ENCODE measurements around the gene CSMD2.

The CSMD2 gene

DNA sequence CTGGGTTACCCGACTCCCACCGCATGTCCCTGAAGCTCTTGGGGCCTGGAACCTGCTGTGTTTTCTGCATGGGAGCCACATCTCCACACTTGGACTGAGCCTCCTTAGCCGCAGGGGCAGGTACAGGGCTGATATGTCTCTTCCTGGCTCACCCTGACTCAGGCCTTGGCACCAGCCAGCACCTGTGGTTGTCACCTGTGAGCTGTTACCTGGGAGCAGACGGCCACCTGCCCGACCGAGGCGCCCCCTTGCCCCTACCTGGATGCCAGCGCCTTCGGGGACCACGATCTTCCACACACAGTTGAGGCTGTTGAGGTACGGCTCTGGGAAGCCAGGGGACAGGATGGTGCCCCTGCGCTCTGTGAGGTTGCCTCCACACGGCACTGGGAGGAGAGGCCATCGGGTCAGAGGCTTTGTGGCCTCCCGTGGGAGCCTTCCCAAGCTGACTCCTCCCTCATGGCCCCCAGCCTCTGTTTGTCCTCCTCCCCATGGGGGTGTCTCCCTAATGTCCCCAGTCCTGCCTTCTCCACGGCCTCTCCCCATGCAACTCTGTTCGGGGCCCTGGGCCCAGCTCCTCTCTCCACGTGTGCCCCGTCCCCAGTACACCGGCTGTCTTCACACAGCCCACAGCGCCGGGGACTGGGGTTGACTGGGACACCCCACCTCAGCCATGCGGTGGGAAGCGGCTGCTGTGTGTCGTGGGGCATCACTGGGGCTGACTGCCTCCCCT is 540.6 kb downstream of the CSMD2 start:
- no peak overlapping the region for H2BK120ac ChIP-seq (ENCODE audit: low read depth, low read length)
- H3K4me1 ChIP-seq (ENCODE audit: control insufficient read depth, low read depth, low read length) = no peaks in the 10 kb centered on the region
- H4K5ac ChIP-seq (ENCODE audit: low read length) = no peak overlapping the region
- no peak overlapping the region for H2BK15ac ChIP-seq (replicated peaks; ENCODE audit: low read depth)
- H3K4ac ChIP-seq (ENCODE audit: low read depth, low read length) = no peak overlapping the region
- no peak overlapping the region for H3K56ac ChIP-seq (ENCODE audit: low read length)
- H3K27ac ChIP-seq (ENCODE audit: low read depth, low read length) = no peak overlapping the region
- H2AK5ac ChIP-seq (ENCODE audit: low read length) = no peak overlapping the region
- H4K8ac ChIP-seq (ENCODE audit: low read depth, low read length) = no peak overlapping the region
- H3K23ac ChIP-seq (ENCODE audit: low read length) = no peak overlapping the region
- no peaks in the 10 kb centered on the region for H3K79me1 ChIP-seq (ENCODE audit: low read length)
- WGBS (ENCODE audit: extremely low coverage, insufficient coverage, low lambda C conversion rate) = no CpG with 5 or more reads among the region's 25 CpGs
- H3K4me2 ChIP-seq (ENCODE audit: low read length) = no peak overlapping the region
- DNase-seq = no peak
- no peak overlapping the region for H2BK5ac ChIP-seq (ENCODE audit: low read length)
- no peak overlapping the region for H3K18ac ChIP-seq (ENCODE audit: low read length)
- no peak overlapping the region for H3K4me3 ChIP-seq (ENCODE audit: low read length)
- no peaks in the 10 kb centered on the region for H3K27me3 ChIP-seq (ENCODE audit: insufficient read depth, low read length, poor library complexity)
- H3K36me3 ChIP-seq (ENCODE audit: control insufficient read depth, insufficient read depth, low read length) = no peaks in the 10 kb centered on the region
- no peak overlapping the region for H3K9ac ChIP-seq (ENCODE audit: low read length)
- H3K79me2 ChIP-seq (ENCODE audit: control insufficient read depth, insufficient read depth, low read length) = no peaks in the 10 kb centered on the region

DNA sequence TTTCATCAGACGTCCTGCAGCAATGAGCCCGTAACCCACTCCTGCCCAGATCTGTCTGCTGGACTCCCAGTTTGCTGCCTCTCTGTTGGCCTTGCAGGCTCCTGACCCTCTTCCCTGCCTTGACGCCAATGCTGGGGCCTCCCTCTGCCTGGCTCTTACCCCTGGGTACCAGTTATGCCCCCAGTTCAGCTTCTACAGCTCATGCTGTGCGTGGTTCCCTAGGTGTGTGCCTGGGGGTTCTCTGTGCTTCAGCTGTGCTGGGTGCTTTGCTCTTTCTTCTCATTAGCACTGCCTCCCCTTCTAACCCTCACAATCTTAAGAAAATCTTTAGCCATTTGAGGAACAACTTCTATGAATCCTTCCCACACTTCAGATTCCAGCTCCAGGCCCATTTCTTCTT is 541.2 kb downstream of the CSMD2 start:
- Histone ChIP-seq H3K4ac (ENCODE audit: low read depth, low read length) (no peak overlapping the region), H3K4me1 (ENCODE audit: control insufficient read depth, low read depth, low read length) (no peaks in the 10 kb centered on the region), H2AK5ac (ENCODE audit: low read length) (no peak overlapping the region), H3K79me1 (ENCODE audit: low read length) (no peaks in the 10 kb centered on the region), H2BK120ac (ENCODE audit: low read depth, low read length) (no peak overlapping the region), H3K27me3 (ENCODE audit: insufficient read depth, low read length, poor library complexity) (no peaks in the 10 kb centered on the region), H3K4me3 (ENCODE audit: low read length) (no peak overlapping the region), H4K8ac (ENCODE audit: low read depth, low read length) (no peak overlapping the region), H2BK5ac (ENCODE audit: low read length) (no peak overlapping the region), H3K9ac (ENCODE audit: low read length) (no peak overlapping the region), H4K5ac (ENCODE audit: low read length) (no peak overlapping the region), H3K79me2 (ENCODE audit: control insufficient read depth, insufficient read depth, low read length) (no peaks in the 10 kb centered on the region), H3K36me3 (ENCODE audit: control insufficient read depth, insufficient read depth, low read length) (no peaks in the 10 kb centered on the region), H3K27ac (ENCODE audit: low read depth, low read length) (no peak overlapping the region), H3K23ac (ENCODE audit: low read length) (no peak overlapping the region), H3K4me2 (ENCODE audit: low read length) (no peak overlapping the region), H3K18ac (ENCODE audit: low read length) (no peak overlapping the region), H2BK15ac (replicated peaks; ENCODE audit: low read depth) (no peak overlapping the region), H3K56ac (ENCODE audit: low read length) (no peak overlapping the region)
- DNase-seq = no peak
- no CpG with 5 or more reads among the region's 4 CpGs for WGBS (ENCODE audit: extremely low coverage, insufficient coverage, low lambda C conversion rate)

DNA sequence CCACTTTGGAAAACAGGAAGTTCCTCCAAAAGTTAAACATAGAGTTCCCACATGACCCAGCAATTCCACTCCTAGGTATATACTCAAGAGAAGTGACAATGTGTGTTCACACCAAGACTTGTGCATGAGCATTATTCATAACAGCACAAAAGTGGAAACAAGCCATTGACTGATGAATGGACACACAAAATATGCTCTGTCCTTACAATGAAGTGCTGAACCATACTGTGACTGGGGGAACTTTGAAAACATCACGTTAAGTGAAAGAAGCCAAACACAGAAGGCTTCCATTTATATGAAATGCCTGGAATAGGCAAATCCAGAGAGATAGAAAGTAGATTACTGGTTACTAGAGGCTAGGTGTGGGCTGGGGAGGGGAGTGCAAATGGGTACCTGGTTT is 542.3 kb downstream of the CSMD2 start:
- Histone ChIP-seq H3K4ac (ENCODE audit: low read depth, low read length) (no peak overlapping the region), H3K23ac (ENCODE audit: low read length) (no peak overlapping the region), H2BK5ac (ENCODE audit: low read length) (no peak overlapping the region), H2AK5ac (ENCODE audit: low read length) (no peak overlapping the region), H3K4me1 (ENCODE audit: control insufficient read depth, low read depth, low read length) (no peaks in the 10 kb centered on the region), H3K4me2 (ENCODE audit: low read length) (no peak overlapping the region), H3K18ac (ENCODE audit: low read length) (no peak overlapping the region), H3K9ac (ENCODE audit: low read length) (no peak overlapping the region), H3K36me3 (ENCODE audit: control insufficient read depth, insufficient read depth, low read length) (no peaks in the 10 kb centered on the region), H3K4me3 (ENCODE audit: low read length) (no peak overlapping the region), H3K56ac (ENCODE audit: low read length) (no peak overlapping the region), H4K8ac (ENCODE audit: low read depth, low read length) (no peak overlapping the region), H3K79me2 (ENCODE audit: control insufficient read depth, insufficient read depth, low read length) (no peaks in the 10 kb centered on the region), H4K5ac (ENCODE audit: low read length) (no peak overlapping the region), H3K27ac (ENCODE audit: low read depth, low read length) (no peak overlapping the region), H3K79me1 (ENCODE audit: low read length) (no peaks in the 10 kb centered on the region), H2BK15ac (replicated peaks; ENCODE audit: low read depth) (no peak overlapping the region), H3K27me3 (ENCODE audit: insufficient read depth, low read length, poor library complexity) (no peaks in the 10 kb centered on the region), H2BK120ac (ENCODE audit: low read depth, low read length) (no peak overlapping the region)
- no peak for DNase-seq
- no CpG with 5 or more reads among the region's 1 CpG for WGBS (ENCODE audit: extremely low coverage, insufficient coverage, low lambda C conversion rate)

DNA sequence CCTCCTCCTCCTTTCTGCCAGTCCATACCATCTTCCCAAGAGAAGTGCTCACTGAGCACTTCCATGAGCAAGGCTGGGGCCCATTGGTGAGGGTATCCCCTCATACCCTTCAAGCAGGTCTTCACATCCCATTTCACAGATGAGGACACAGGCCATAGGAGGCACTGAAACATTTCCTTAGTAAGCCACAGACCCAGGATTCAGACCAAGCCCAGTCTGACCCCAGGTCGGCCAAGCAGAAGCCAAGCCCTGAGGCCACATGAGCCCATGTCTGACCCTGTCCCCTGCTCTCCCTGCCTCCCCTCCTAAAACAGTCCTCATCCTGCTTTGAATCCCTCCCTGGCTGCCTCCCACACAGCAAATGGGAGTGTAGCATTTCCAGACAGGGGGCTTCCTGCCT is 546.4 kb downstream of the CSMD2 start:
- Histone ChIP-seq H3K27ac (ENCODE audit: low read depth, low read length) (no peak overlapping the region), H4K8ac (ENCODE audit: low read depth, low read length) (no peak overlapping the region), H3K79me1 (ENCODE audit: low read length) (no peaks in the 10 kb centered on the region), H3K4me1 (ENCODE audit: control insufficient read depth, low read depth, low read length) (no peaks in the 10 kb centered on the region), H3K18ac (ENCODE audit: low read length) (no peak overlapping the region), H3K4me3 (ENCODE audit: low read length) (no peak overlapping the region), H3K79me2 (ENCODE audit: control insufficient read depth, insufficient read depth, low read length) (no peaks in the 10 kb centered on the region), H3K23ac (ENCODE audit: low read length) (no peak overlapping the region), H4K5ac (ENCODE audit: low read length) (no peak overlapping the region), H3K56ac (ENCODE audit: low read length) (no peak overlapping the region), H3K4me2 (ENCODE audit: low read length) (no peak overlapping the region), H2BK15ac (replicated peaks; ENCODE audit: low read depth) (no peak overlapping the region), H3K4ac (ENCODE audit: low read depth, low read length) (no peak overlapping the region), H2AK5ac (ENCODE audit: low read length) (no peak overlapping the region), H3K9ac (ENCODE audit: low read length) (no peak overlapping the region), H3K36me3 (ENCODE audit: control insufficient read depth, insufficient read depth, low read length) (no peaks in the 10 kb centered on the region), H2BK5ac (ENCODE audit: low read length) (no peak overlapping the region), H3K27me3 (ENCODE audit: insufficient read depth, low read length, poor library complexity) (no peaks in the 10 kb centered on the region), H2BK120ac (ENCODE audit: low read depth, low read length) (no peak overlapping the region)
- no CpG with 5 or more reads among the region's 1 CpG for WGBS (ENCODE audit: extremely low coverage, insufficient coverage, low lambda C conversion rate)
- DNase-seq = no peak

DNA sequence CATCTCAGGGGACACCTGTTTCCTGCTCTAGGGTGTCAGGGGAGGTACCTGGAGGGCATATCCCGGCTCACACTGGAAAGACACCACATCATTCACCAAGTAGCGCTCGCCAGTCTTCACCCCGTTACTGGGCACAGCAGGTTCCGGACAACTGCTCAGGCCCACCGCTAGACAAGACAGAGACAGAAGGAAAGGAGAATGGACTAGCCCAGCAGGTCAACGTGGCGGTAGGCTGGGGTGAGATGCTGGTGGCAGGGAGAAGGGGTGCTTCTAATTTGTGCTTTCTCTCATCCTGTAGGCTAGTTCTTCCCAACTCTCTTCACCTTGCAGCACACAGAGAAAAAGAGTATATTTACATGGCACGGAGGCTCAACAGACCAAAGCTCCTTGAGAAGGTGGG is 547.6 kb downstream of the CSMD2 start:
- no peak overlapping the region for H3K4me2 ChIP-seq (ENCODE audit: low read length)
- no peaks in the 10 kb centered on the region for H3K27me3 ChIP-seq (ENCODE audit: insufficient read depth, low read length, poor library complexity)

DNA sequence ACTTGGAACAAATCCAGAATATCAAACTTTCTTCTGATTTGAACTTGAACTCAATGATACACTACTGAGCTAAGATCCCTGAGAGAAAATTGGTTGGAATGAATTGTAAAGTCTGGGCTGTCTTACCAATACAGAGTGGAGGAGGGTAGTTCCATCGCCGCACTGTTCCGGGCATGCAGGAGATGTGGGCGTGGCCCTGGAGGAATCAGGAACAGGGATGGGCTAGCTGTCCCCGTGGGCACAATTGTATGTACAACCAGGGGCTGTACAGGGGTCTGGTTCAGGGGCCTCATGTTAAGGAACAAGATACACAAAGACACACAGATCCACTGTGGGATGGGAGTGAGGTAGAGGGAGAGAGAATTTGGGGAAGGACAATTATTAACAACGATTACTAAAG is 548.2 kb downstream of the CSMD2 start:
- Histone ChIP-seq H3K4me3 (ENCODE audit: low read length) (no peak overlapping the region), H3K79me1 (ENCODE audit: low read length) (no peaks in the 10 kb centered on the region), H3K79me2 (ENCODE audit: control insufficient read depth, insufficient read depth, low read length) (no peaks in the 10 kb centered on the region), H3K56ac (ENCODE audit: low read length) (no peak overlapping the region), H3K27me3 (ENCODE audit: insufficient read depth, low read length, poor library complexity) (no peaks in the 10 kb centered on the region), H3K9ac (ENCODE audit: low read length) (no peak overlapping the region), H3K4me1 (ENCODE audit: control insufficient read depth, low read depth, low read length) (no peaks in the 10 kb centered on the region), H3K4ac (ENCODE audit: low read depth, low read length) (no peak overlapping the region), H3K27ac (ENCODE audit: low read depth, low read length) (no peak overlapping the region), H3K36me3 (ENCODE audit: control insufficient read depth, insufficient read depth, low read length) (no peaks in the 10 kb centered on the region), H3K23ac (ENCODE audit: low read length) (no peak overlapping the region), H2BK15ac (replicated peaks; ENCODE audit: low read depth) (no peak overlapping the region), H2BK120ac (ENCODE audit: low read depth, low read length) (no peak overlapping the region), H3K18ac (ENCODE audit: low read length) (no peak overlapping the region), H2AK5ac (ENCODE audit: low read length) (no peak overlapping the region), H3K4me2 (ENCODE audit: low read length) (no peak overlapping the region), H4K5ac (ENCODE audit: low read length) (no peak overlapping the region), H2BK5ac (ENCODE audit: low read length) (no peak overlapping the region), H4K8ac (ENCODE audit: low read depth, low read length) (no peak overlapping the region)
- no CpG with 5 or more reads among the region's 6 CpGs for WGBS (ENCODE audit: extremely low coverage, insufficient coverage, low lambda C conversion rate)
- no peak for DNase-seq

More for the DNA sequence above, 547.6 kb downstream of the CSMD2 start:
- H3K23ac ChIP-seq (ENCODE audit: low read length) = no peak overlapping the region
- H3K56ac ChIP-seq (ENCODE audit: low read length) = no peak overlapping the region
- no peak overlapping the region for H3K9ac ChIP-seq (ENCODE audit: low read length)
- H3K79me2 ChIP-seq (ENCODE audit: control insufficient read depth, insufficient read depth, low read length) = no peaks in the 10 kb centered on the region
- no peaks in the 10 kb centered on the region for H3K36me3 ChIP-seq (ENCODE audit: control insufficient read depth, insufficient read depth, low read length)
- H3K4ac ChIP-seq (ENCODE audit: low read depth, low read length) = no peak overlapping the region
- no peak overlapping the region for H2BK15ac ChIP-seq (replicated peaks; ENCODE audit: low read depth)
- no peak overlapping the region for H4K5ac ChIP-seq (ENCODE audit: low read length)
- H3K18ac ChIP-seq (ENCODE audit: low read length) = no peak overlapping the region
- H4K8ac ChIP-seq (ENCODE audit: low read depth, low read length) = no peak overlapping the region
- H2BK120ac ChIP-seq (ENCODE audit: low read depth, low read length) = no peak overlapping the region
- no peak overlapping the region for H3K4me3 ChIP-seq (ENCODE audit: low read length)
- H3K4me1 ChIP-seq (ENCODE audit: control insufficient read depth, low read depth, low read length) = no peaks in the 10 kb centered on the region
- no peak overlapping the region for H2AK5ac ChIP-seq (ENCODE audit: low read length)
- no CpG with 5 or more reads among the region's 9 CpGs for WGBS (ENCODE audit: extremely low coverage, insufficient coverage, low lambda C conversion rate)
- no peak for DNase-seq
- H3K79me1 ChIP-seq (ENCODE audit: low read length) = no peaks in the 10 kb centered on the region
- no peak overlapping the region for H2BK5ac ChIP-seq (ENCODE audit: low read length)
- no peak overlapping the region for H3K27ac ChIP-seq (ENCODE audit: low read depth, low read length)

Data from mesendoderm (in vitro differentiated cells).